GM19023 (cell line): ENCODE measurements around the gene PCDHGA8.
"Not testable (repeated sequence)": the region's sequence is repeated elsewhere in the genome, so short reads cannot be mapped to it uniquely, and the experiment has no call there.

Experiments used
- ATAC-seq: cut with Tn5 transposase; IDR thresholded peaks from one replicate; pipeline ENCODE4 v1.9.1; 2021; ENCODE audit warnings: mild to moderate bottlenecking, moderate library complexity; ENCODE audit not compliant: unreplicated experiment

Gene PCDHGA8

DNA sequence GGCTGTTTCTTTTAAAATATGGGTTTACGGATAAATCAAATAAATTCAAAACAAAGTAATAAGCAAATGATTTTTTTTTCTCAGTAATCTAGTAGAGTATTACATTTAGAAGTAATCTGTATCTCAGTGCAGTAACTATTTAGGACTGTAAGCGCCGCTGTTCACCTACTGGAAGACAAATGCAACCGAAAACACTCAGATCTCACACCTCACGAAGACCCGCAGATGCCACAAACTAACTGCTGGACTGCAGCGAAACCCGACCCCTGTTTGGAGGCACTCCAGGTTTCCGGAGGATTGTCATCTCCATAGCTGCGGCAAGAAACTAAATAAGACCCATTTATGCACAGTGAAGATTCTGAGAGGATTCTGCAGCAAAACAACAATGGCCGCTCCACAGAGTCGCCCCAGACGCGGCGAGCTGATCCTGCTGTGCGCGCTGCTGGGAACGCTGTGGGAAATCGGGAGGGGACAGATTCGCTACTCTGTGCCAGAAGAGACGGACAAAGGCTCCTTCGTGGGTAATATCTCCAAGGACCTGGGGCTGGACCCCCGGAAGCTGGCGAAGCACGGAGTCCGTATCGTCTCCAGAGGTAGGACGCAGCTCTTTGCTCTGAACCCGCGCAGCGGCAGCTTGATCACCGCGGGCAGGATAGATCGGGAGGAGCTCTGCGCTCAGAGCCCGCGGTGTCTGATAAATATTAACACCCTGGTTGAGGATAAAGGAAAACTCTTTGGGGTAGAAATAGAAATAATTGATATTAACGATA, at the start of gene PCDHGA8:
PCDHGA8 (plus strand) TSS at position 205 of the 770 bp plus-strand sequence; CDS start at position 386, 181 bp downstream.
- ATAC-seq, result no peak

DNA sequence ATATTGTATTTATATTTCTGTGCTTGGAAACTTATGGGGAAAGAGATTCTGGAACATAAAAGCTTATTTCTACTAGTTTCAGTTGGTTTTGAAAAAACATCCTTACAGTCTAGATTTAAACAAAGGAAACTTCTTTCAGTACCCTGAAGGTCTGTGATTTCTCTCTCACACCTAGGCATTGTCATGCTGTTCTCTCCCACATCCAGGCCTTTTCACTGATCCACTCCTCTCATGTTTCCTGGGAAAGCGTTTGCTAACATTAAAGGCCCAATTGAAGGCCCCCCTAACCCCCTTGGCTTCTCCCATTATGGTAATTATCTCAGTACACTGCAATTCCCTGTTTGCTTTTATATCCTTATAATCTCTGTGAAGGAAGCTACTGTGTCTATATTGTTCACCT, 49.7 kb upstream of the PCDHGA8 start:
- no peak for ATAC-seq

DNA sequence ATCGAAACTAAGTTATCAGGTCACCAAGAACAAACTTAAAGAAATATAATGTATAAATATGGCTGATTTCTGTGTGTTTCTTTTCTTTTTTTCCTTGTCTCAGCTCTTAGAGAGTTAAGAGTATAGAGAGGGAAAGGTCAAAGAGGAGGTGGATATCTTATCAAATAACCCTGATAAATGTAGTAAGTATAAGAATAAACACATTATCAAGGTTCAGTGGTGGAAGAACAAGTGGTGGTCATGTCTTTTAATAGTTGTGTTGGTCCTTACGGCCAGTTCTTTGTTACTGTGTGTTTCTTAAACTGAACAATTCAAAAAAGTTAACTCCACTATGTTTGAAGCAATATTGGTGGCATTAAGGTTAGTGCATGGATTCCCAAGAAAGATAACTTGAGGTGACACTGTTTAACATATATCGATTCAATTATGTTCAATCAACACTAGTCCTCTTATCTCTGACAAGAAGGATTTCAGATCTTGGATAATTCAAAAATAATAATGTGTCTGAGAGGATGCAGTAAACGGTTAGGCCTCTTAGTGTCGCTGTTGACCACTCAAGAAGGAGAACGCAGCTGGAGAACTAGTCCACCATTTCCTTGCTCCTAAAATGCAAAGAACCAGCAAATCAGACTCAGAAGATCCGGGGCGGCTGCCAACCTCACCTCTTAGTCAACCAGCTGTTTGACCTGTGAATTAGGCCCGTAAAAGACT, 49.0 kb upstream of the PCDHGA8 start, which contains the start of gene PCDHGA3:
PCDHGA3 (plus strand) TSS at position 588 of the 711 bp plus-strand sequence. CDS start 205 bp downstream, outside the sequence.
- no peak for ATAC-seq

DNA sequence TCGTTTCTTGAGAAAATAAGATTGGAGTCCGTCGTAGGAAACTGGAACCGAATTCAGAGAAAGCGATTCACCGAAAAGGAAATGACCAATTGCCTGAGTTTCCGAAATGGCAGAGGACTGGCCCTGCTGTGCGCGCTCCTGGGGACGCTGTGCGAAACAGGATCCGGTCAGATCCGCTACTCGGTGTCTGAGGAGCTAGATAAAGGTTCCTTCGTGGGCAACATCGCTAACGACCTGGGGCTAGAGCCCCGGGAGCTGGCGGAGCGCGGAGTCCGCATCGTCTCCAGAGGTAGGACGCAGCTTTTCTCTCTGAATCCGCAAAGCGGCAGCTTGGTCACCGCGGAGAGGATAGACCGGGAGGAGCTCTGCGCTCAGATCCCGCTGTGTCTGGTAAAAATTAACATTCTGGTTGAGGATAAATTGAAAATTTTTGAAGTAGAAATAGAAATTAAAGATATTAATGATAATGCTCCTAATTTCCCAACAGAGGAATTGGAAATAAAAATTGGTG, 48.4 kb upstream of the PCDHGA8 start:
- ATAC-seq, result no peak

DNA sequence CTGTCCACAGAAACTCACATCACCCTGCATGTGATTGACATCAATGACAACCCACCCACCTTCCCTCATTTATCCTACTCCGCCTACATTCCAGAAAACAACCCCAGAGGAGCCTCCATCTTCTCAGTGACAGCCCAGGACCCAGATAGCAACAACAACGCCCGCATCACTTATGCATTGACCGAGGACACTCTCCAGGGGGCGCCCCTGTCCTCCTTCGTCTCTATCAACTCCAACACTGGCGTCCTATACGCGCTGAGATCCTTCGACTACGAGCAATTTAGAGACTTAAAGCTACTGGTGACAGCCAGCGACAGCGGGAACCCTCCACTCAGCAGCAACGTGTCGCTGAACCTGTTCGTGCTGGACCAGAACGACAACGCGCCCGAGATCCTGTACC, 47.1 kb upstream of the PCDHGA8 start:
- ATAC-seq, result no peak

DNA sequence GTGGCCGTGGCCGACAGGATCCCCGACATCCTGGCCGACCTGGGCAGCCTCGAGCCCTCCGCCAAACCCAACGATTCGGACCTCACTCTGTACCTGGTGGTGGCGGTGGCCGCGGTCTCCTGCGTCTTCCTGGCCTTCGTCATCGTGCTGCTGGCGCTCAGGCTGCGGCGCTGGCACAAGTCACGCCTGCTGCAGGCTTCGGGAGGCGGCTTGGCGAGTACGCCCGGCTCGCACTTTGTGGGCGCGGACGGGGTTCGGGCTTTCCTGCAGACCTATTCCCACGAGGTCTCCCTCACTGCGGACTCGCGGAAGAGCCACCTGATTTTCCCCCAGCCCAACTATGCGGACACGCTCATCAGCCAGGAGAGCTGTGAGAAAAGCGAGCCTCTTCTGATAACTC, 46.4 kb upstream of the PCDHGA8 start:
- ATAC-seq, result not testable (repeated sequence)

DNA sequence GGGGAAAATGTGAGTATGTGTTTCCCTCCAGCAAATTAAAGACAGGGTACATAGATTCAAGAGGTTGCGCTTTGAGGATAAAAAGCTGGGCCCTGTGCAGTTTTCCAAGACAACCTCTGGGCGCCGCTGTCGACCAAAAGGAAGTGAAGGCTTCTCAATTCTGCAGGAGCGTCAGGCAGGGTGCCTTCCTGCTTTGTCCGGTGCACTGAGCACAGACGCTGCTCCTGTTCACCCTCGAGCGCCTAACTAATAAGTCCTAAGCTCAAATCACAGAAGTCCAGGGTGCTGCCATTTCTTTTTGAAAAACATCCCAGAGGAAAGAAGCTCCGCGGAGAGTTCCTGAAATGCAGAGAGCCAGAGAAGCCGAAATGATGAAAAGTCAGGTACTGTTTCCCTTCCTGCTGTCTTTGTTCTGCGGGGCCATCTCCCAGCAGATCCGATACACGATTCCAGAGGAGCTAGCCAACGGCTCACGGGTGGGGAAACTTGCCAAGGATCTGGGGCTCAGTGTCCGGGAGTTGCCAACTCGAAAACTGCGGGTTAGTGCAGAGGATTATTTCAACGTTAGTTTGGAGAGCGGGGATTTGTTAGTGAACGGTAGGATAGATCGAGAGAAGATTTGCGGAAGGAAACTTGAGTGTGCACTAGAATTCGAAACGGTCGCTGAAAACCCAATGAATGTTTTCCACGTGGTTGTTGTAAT, 42.4 kb upstream of the PCDHGA8 start, which contains the start of gene PCDHGB1:
PCDHGB1 (plus strand) TSS at position 183 of the 703 bp plus-strand sequence; CDS start at position 345, 162 bp downstream.
- ATAC-seq, result no peak

DNA sequence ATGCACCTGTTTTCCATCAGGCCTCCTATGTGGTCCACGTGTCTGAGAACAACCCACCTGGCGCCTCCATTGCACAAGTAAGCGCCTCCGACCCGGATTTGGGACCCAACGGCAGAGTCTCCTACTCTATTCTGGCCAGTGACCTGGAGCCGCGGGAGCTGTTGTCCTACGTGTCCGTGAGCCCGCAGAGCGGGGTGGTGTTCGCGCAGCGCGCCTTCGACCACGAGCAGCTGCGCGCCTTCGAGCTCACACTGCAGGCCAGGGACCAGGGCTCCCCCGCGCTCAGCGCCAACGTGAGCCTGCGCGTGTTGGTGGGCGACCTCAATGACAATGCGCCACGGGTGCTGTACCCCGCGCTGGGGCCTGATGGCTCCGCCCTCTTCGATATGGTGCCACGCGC, 40.8 kb upstream of the PCDHGA8 start:
- no peak for ATAC-seq

DNA sequence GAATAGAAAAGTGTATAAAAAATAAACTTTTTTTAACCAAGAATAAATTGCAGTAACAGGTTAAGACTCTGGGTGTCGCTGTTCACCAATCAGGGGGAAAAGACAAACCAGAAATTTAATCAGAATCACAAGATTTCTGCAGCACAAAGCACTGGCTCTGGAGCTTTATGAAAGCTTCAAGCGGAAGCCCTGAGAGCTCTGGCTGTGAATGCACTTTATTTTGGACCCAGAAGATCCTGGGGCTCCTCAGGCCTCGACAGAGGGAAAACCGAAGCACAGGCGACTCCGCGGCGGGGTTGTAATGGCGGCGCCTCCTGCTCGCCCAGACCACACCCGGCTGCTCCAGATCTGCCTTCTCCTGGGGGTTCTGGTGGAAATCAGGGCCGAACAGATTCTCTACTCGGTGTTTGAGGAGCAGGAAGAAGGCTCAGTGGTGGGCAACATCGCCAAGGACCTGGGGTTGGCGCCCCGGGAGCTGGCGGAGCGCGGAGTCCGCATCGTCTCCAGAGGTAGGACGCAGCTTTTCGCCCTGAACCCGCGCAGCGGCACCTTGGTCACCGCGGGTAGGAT, 37.4 kb upstream of the PCDHGA8 start, which contains the start of gene PCDHGA4:
PCDHGA4 (plus strand) TSS at position 122 of the 570 bp plus-strand sequence; CDS start at position 209, 87 bp downstream.
- no peak for ATAC-seq

DNA sequence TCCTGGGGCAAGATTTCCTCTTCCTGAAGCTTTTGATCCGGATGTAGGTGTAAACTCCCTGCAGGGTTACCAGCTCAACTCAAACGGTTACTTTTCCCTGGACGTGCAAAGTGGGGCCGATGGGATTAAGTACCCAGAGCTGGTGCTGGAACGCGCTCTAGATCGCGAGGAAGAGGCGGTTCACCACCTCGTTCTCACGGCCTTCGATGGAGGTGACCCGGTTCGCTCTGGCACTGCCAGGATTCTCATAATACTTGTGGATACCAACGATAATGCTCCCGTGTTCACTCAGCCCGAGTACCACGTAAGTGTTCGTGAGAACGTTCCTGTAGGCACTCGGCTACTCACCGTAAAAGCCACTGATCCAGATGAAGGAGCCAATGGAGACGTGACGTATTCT, 36.8 kb upstream of the PCDHGA8 start:
- ATAC-seq, result no peak

DNA sequence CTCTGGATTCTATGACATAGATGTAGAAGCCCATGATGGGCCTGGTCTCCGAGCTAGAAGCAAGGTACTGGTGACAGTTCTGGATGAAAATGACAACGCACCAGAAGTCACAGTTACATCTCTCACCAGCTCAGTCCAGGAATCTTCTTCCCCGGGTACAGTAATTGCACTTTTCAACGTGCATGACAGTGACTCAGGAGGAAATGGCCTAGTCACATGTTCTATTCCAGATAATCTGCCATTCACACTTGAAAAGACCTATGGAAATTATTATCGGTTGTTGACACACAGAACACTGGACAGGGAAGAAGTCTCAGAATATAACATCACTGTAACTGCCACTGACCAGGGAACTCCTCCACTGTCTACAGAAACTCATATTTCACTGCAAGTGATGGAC, 36.3 kb upstream of the PCDHGA8 start:
- no peak for ATAC-seq

DNA sequence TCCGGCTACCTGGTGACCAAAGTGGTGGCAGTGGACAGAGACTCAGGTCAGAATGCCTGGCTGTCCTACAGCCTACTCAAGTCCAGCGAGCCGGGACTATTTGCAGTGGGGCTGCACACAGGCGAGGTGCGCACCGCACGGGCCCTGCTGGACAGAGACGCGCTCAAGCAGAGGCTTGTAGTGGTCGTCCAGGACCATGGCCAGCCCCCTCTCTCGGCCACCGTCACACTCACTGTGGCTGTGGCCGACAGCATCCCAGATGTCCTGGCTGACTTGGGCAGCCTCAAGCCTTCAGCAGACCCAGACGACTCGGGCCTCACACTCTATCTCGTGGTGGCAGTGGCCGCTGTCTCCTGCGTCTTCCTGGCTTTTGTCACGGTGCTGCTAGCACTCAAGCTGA, 35.5 kb upstream of the PCDHGA8 start:
- ATAC-seq, result no peak

DNA sequence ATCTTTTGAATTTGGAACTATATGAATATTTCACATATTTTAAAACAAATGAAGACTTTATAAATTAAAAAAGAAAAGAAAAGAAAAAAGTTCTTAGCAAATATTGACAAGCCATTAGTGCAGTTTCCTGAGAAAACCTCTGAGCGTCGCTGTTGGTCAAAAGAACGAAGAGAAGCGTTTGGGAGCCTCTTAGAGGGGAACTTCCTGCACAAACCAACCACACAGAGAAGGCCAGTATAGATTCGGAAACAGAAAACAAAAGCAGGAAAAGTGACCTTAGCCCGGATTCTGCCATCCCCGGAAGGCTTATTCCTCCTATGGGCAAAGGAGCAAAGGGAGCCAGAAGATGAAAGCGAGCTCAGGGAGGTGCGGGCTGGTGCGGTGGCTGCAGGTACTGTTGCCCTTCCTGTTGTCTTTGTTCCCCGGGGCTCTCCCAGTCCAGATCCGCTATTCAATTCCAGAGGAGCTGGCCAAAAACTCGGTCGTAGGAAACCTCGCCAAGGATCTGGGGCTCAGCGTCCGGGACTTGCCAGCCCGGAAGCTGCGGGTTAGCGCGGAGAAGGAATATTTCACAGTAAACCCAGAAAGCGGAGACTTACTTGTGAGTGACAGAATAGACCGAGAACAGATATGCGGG, 32.5 kb upstream of the PCDHGA8 start, which contains the start of gene PCDHGB2:
PCDHGB2 (plus strand) TSS at position 205 of the 637 bp plus-strand sequence; CDS start at position 347, 142 bp downstream.
- no peak for ATAC-seq

DNA sequence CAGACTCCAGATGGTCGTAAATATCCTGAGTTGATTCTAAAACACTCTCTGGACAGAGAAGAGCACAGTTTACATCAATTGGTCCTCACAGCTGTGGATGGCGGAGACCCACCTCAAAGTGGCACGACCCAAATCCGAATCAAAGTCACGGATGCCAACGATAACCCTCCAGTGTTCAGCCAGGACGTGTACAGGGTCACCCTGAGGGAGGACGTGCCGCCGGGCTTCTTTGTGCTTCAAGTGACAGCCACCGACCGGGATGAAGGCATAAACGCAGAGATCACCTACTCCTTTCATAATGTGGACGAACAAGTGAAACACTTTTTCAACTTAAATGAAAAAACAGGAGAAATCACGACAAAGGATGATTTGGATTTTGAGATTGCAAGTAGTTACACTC, 31.7 kb upstream of the PCDHGA8 start:
- ATAC-seq, result no peak

DNA sequence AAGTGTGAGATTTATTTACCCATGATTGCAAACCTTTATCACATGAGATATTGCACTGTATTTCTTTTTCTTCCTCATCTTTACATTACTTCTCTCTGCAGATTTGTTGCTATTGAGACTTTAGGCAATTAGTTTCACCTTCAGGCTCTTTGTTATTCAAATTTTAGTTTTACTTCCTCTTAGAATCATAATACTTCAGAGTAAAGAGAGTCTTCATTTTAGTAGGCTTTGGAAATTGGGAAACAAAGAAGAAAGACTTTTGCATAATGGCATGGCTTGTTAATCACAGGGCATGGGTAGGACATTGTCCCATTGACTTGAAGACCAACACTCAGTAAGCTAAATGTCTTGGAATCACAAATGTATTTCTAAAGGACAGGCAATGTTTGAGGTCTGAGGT, 29.7 kb upstream of the PCDHGA8 start:
- no peak for ATAC-seq

DNA sequence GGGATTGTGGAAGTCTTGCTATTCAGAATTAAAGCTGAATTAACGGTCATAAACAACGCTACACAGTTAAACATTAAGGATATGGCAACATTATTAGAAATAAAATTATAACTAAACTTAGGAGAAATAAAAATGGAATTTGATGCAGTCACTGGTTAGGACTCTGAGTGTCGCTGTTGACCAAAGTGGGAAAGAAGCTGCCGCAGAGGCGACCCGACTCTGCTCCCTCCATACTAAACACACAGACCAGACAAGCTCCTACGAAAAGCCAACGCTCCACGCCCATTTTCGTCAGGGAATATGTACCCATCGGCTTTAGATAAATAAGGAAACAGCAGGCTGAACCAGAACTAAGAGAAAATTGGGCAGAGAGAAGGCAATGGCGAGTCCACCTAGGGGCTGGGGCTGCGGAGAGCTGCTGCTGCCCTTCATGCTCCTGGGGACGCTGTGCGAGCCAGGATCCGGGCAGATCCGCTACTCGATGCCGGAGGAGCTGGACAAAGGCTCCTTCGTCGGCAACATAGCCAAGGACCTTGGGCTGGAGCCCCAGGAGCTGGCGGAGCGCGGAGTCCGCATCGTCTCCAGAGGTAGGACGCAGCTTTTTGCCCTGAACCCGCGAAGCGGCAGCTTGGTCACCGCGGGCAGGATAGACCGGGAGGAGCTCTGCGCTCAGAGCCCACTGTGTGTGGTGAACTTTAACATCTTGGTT, 28.3 kb upstream of the PCDHGA8 start, which contains the start of gene PCDHGA5:
PCDHGA5 (plus strand) TSS at position 211 of the 709 bp plus-strand sequence; CDS start at position 380, 169 bp downstream.
- ATAC-seq, result no peak

DNA sequence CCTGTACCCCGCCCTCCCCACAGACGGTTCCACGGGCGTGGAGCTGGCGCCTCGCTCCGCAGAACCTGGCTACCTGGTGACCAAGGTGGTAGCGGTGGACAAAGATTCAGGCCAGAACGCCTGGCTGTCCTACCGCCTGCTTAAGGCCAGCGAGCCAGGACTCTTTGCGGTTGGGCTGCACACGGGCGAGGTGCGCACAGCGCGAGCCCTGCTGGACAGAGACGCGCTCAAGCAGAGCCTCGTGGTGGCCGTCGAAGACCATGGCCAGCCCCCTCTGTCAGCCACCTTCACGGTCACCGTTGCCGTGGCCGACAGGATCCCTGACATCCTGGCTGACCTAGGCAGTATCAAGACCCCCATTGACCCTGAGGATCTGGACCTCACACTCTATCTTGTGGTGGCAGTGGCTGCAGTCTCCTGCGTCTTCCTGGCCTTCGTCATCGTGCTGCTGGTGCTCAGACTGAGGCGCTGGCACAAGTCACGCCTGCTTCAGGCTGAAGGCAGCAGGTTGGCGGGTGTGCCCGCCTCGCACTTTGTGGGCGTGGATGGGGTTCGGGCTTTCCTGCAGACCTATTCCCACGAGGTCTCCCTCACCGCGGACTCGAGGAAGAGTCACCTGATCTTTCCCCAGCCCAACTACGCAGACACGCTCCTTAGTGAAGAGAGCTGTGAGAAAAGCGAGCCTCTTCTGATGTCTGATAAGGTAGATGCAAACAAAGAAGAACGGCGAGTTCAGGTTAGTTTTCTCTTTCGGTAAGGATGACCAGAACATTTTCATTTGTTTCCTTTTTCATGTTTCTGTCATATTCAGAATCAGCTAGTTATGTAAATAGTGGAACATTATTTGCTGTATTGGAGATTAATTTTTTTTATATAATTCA, 26.2 kb upstream of the PCDHGA8 start:
- no peak for ATAC-seq
